GM11168 (cell line): Measurements from ENCODE around the gene SLC48A1.

Source experiments
- in situ Hi-C: fragments of 300-500 bp; cut with MboI; formaldehyde crosslinking; loops from one replicate; pipeline ENCODE4 v1.12.0; 2022; ENCODE audit warnings: low sequenced_read_pairs; ENCODE audit not compliant: unreplicated experiment

Gene SLC48A1

DNA sequence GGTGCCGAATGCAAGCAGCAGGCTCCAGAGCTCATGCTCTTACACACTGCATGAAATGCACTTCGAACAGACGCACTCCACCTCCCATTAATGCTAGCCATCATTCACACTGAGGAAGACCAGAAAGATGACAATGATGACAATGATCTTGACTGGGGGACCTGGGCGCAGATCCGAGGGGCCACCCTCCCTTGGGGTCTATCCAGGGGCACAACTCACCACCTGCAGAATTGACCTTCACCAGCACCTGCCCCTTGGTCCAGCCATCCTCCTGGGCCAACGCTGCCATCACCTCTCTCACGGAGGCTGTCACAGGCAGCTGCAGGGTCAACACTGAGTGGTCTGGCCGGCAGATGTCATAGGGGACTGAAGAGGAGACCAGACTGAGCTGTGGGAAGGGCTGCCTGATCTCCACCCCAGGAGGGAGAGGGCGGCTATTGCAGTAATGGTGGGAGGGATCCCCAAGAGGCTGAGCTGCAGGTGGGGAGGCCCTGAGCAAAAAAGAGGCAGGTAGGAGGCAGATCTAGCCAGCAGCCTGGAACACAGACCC is 29.7 kb upstream of the SLC48A1 start:
- in situ Hi-C loops, result no loop called here

DNA sequence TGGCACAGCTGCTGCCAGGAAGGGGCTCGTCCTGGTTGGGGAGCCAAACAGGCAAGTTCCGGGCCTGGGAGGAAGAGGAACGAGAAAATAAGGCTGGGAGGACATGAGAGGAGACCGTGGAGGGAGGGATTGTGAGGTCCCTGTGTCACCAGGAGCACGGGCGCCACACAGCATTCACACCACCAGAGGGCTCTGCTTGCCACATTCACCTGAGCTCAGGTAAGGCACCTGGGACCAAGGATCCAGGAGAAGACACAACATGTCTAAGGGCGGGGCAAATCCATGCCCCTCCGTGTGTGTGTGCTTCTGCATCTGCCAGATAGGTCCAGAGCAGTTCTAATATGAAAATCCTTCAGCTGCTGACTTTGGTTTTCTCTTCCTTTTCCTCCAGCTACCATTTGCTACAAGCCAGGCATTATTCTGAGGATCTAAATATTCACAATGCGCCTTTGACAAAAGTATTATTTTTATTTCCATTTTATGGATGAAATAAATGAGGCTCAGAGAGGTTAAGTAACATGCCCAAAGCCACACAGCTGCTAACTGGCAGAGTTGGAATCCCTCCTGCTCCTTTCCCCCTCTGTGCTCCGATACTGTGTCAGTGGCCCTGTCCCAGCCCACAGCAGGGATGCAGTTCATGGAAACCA is 28.9 kb upstream of the SLC48A1 start:
- in situ Hi-C loops, result no loop called here

DNA sequence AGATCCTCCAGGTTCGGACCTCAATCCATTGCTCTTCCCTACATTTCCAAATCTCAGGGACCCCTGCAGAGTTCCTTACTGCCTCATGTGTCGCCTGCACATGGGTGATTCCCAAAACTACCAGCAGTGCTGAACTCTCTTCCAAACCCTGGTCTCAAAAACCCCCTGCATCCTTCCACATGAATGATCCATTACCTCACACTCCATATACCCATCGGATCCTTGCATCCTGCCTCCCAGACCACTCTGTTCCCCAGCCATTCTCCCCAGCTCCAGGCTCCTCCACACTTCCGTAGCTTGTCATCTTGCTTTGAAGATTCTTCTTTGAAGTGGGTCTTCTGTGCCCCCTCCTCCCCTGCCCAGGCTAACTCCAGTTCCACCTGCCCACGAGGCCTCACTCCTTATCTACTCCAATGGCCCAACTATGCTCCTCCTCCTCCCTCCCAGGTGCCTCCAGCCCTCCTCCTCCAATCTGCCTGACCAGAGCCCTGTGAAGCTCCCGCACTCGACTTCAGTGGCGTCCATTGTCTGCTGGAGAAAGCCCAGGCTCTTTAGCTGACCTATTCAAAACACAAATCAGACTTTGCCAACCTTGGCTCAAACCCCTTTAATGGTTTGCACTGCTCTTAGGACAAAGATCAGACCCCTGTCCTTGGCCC is 28.1 kb upstream of the SLC48A1 start:
- in situ Hi-C loops, result no loop called here

GRCh38 chr12:47745485-47746041 is 27.5 kb upstream of the SLC48A1 start:
- in situ Hi-C loops, result no loop called here

- in situ Hi-C loops, result no loop called here
These were observed 27.0 kb upstream of the SLC48A1 start for GRCh38 chr12:47746073-47746472.

DNA sequence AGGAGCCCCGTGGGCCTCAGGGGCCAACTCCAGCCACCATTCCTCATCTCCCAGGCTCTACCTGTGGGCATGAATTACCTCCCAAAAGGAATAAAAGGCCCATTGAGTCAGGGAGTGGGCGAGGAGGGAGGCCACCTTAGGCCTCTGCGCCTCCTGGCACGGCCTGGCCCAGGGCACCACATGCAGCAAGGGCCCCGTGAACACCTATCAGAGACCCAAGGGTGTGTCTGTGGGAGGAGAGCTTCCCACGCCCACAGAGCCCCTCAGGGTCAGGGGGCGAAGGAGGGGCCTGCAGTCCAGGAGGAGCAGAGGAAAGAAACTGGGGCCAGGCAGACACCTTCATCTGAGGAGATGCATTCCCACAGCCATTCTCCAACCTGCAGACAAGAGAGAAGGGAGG is 26.5 kb upstream of the SLC48A1 start:
- in situ Hi-C loops, result no loop called here

DNA sequence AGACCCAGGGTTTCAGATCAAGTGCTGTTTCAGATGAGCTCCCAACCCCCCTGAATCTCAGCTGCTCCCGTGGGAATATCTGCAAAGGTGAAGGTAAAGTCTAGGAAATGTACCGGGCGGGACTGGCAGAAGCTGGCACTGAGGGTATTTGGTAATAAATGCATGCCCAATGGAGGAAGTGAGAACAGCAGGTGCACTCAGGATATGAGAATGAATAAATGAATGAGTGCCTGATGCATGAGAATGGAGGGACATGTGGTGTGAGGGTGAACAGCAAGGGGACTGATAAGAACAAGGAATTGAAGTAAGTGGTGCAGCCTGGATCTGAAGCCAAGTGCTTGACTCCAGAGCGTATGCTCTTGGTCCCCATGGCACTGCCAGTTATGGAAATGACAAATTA is 25.9 kb upstream of the SLC48A1 start:
- in situ Hi-C loops, result no loop called here

- in situ Hi-C loops, result no loop called here
These were observed 25.2 kb upstream of the SLC48A1 start for GRCh38 chr12:47747596-47748506.

DNA sequence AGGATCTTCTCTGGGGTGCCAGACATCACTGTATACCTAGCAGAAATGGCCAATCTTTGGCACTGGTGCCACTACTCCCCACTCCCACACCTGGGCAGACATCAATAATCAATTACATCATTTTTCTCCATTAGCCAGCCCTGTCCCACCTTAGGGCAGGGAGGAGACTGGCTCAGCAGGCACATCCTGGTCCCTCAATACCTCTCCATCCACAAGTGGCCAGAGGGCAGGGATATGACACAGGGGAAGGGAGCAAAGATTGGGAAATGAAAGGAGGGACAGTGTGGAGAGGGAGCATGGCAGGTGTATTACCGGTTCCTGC is 24.6 kb upstream of the SLC48A1 start:
- in situ Hi-C loops, result no loop called here

GRCh38 chr12:47748899-47749298 is 24.1 kb upstream of the SLC48A1 start:
- in situ Hi-C loops, result no loop called here

GRCh38 chr12:47750229-47750798 is 22.7 kb upstream of the SLC48A1 start:
- in situ Hi-C loops, result no loop called here

DNA sequence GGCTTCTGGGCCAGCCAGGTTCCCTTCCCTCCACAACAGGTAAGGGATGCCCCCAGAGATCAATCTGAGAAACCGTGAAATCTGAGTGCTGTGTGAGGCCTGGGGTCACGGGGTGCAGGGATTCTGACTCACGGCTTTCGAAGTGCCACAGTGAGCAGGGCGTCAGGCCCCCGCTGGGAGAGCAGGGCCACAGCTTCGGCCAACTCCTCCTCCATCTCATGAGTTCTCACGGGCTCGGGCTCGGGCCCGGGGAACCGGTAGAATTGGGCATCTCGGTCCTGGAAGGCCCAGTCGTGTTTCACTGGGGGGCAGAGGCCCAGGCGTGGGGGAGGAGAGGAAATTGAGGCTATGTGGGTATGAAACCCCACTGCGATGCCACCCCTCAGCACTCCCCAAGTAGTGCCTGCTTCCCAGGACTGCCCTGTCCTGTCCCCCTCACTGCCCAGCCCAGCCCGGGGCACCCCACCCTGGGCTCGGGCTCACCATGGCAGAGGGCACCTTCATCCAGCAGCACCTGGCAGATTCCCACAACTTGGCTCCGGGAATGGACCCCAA is 22.0 kb upstream of the SLC48A1 start:
- in situ Hi-C loops, result no loop called here

GRCh38 chr12:47751561-47751960 is 21.5 kb upstream of the SLC48A1 start:
- in situ Hi-C loops, result no loop called here

DNA sequence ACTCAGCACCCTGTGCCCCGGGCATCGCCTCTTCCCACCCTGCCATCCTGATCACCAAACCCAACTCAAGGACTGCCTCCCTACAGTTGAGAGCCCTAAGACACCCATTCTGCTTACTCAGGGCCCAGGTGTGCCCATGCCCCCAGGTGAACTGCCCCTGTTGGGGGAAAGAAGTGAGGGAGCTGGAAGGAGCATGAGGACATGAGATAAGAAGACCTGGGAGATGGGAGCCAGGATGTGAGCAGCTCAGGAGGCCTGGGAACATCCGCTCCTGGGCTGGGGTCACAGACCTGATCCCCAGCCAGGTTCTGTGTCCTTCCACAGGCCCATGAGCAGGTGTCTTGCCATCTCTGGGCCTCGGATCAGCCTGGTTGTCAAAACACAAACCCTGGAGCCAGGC is 20.9 kb upstream of the SLC48A1 start:
- in situ Hi-C loops, result no loop called here

DNA sequence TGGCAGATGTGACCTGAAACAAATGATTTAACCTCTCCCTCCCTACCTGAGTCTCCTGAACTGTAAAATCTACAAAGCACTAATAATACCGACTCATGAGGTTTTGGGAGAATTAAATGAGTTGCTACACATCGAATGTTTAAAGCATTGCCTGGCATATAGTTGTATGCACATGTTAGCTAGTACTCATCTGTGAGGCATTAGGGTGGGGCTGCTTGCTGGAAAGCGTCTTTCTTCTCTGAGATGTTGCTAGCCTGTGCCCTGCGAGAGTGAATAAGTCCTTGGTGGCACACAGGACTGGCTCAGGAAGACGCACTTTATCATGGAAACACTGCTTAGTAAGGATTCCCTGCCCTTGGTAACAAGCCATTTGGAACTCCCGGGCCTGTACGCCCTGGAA is 20.5 kb upstream of the SLC48A1 start:
- in situ Hi-C loops, result no loop called here

- in situ Hi-C loops, result no loop called here
These were observed 19.7 kb upstream of the SLC48A1 start for GRCh38 chr12:47753021-47754001.

DNA sequence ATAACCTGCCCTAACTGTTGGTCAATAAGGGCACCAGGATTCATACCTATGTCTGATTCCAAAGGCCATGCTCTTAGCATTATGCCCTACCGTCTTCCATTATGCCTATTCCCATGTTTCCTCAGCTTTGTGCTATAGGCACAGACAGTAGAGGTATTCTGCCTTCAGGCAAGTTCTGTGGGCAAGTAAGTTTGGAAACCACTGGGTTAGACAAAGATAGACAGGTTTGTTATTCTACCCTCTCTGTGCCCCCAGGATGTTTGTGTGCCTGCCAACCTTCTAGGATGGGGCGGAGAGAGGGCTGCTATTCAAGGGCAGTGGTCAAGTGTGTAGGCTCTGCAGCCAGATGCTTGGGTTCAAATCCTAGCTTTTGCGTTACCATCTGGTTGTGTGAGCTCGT is 18.9 kb upstream of the SLC48A1 start:
- in situ Hi-C loops, result no loop called here

DNA sequence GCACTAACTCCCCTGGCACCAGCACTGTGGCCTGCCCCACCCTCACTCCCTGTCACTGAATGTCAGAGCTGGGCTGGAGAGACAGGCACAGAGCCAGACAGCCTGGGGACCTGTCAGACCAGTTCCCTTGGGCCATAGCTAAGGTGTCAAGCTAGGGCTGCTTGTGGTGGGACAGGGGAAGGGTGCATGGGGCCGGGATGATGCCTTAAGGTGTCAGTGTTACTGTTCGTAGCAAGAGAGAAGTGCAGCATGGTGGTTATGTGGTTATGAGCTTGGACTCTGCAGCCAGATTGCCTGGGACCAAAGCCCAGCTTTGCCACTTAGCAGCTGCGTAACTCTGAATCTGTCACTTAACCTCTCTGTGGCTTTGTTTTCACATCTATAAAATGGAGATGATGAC is 18.2 kb upstream of the SLC48A1 start:
- in situ Hi-C loops, result no loop called here
